ENCODE data around the gene SPTBN5. TPM values are rescaled to one million over a fixed set of nuclear protein-coding genes. Genes with fewer than 3 reads are reported as not detected.

SPTBN5 gene
- total RNA-seq, 2 donors from 2014 or later, result 0.63 to 1.3 TPM

DNA sequence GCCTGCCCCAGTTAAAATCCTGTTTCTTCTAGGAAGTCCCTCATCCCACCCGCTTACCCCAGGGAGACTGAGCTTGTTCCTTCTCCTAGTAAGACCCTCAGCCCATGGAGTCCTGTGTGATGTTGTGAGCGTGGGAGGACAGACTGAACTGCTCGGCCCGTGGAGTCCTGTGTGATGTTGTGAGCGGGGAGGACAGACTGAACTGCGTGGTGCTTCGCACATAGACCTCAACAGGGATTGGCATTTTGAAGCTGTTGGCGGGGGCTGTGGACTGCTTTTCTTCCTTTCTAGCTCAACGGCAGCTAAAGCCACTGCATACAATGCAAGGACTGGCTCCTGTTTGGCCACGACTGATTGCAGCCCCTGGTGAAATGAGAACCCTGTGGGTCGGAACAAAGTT is 1.6 kb upstream of the SPTBN5 start:
- TF ChIP-seq, protein P1, sequence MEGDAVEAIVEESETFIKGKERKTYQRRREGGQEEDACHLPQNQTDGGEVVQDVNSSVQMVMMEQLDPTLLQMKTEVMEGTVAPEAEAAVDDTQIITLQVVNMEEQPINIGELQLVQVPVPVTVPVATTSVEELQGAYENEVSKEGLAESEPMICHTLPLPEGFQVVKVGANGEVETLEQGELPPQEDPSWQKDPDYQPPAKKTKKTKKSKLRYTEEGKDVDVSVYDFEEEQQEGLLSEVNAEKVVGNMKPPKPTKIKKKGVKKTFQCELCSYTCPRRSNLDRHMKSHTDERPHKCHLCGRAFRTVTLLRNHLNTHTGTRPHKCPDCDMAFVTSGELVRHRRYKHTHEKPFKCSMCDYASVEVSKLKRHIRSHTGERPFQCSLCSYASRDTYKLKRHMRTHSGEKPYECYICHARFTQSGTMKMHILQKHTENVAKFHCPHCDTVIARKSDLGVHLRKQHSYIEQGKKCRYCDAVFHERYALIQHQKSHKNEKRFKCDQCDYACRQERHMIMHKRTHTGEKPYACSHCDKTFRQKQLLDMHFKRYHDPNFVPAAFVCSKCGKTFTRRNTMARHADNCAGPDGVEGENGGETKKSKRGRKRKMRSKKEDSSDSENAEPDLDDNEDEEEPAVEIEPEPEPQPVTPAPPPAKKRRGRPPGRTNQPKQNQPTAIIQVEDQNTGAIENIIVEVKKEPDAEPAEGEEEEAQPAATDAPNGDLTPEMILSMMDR (IDR thresholded peaks at IDR 0.05), result no peak

DNA sequence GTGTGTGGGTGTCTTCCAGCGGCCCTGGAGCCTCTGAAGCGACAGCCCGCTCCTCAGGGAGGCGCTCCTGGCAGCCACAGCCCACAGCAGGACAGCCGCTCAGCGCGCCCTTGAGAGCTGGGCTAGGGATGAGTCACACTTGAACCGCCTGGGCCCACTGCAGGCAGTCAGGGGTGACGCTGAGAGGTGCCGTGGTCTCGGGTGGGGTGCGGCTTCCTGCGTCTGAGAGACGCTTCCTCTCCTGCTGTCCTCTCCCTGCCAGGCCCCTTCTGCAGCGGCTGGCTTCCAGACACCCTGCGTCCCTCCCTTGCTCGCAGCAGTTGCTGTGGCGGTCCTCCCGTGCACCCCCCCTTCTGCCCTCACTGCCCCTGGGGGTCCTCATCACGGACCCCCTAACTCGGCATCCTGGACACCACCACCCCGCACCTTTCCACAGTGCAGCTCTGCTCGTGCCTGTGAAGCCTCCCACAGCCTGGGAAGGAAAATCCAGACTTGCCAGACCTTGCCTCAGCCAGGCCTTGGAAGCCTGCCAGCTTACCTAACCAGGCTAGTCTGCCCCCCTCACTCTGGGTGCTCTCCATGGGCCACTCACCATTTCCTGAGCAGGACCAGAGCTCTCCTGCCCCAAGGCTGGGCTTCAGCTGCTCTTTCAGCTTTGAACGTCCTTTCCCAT is 1.1 kb upstream of the SPTBN5 start:
- peaks cover 0 to 36% of the 10 kb centered on the region in 2 donors for H3K4me1 ChIP-seq
- peak overlapping the region; percentile 6 to 37 for H3K4me3 ChIP-seq
- peak; percentile 84 for DNase-seq (ENCODE audit: low spot score)
- TF ChIP-seq, protein P1 (IDR thresholded peaks at IDR 0.05), result peak in 1 of 2 donors; percentile 47
- peaks cover 2% of the 10 kb centered on the region for H3K36me3 ChIP-seq
- H3K27ac ChIP-seq, result peak overlapping the region; percentile 82 to 87
- H3K9me3 ChIP-seq, result no peaks in the 10 kb centered on the region
- no peaks in the 10 kb centered on the region for H3K27me3 ChIP-seq

More for the DNA sequence above, 1.6 kb upstream of the SPTBN5 start:
- H3K36me3 ChIP-seq, result peaks cover 8% of the 10 kb centered on the region
- H3K9me3 ChIP-seq, result no peaks in the 10 kb centered on the region
- H3K27me3 ChIP-seq, result no peaks in the 10 kb centered on the region
- no peak overlapping the region for H3K4me3 ChIP-seq
- DNase-seq (ENCODE audit: low spot score), result no peak
- H3K4me1 ChIP-seq, result peaks cover 0 to 41% of the 10 kb centered on the region in 2 donors
- peak overlapping the region; percentile 82 to 87 for H3K27ac ChIP-seq

DNA sequence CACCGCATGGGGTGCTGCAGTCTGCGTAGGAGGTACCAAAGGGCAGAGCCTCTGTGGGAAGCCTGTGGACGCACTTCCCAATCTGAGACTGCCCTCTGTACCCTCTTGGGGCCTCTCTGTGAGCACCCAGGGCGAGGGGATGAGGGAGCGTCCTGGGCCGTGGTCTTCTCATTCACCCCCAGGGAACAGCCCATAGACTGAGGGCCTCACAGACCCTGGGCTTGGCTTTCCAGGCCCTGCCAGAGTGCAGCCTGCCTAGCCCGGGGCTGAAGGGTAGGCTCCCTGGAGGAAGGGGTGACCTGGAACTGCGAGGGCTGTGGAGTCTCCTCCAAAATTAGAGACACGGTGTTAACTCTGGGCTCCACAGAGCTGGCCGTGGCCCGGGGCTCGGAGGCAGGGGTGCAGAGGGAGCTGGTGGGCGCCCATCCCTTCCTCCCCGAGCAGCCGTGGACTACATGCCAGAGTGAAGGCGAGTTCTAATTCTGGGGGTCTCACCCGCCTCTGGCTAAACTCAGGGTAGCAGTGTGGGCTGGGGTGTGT is 468 bp upstream of the SPTBN5 start:
- H3K4me1 ChIP-seq, result peaks cover 0 to 36% of the 10 kb centered on the region in 2 donors
- H3K36me3 ChIP-seq, result no peaks in the 10 kb centered on the region
- no peaks in the 10 kb centered on the region for H3K9me3 ChIP-seq
- no peaks in the 10 kb centered on the region for H3K27me3 ChIP-seq
- peak overlapping the region; percentile 6 to 37 for H3K4me3 ChIP-seq
- DNase-seq (ENCODE audit: low spot score), result no peak
- peak overlapping the region; percentile 82 to 87 for H3K27ac ChIP-seq
- TF ChIP-seq, protein P1 (IDR thresholded peaks at IDR 0.05), result no peak

DNA sequence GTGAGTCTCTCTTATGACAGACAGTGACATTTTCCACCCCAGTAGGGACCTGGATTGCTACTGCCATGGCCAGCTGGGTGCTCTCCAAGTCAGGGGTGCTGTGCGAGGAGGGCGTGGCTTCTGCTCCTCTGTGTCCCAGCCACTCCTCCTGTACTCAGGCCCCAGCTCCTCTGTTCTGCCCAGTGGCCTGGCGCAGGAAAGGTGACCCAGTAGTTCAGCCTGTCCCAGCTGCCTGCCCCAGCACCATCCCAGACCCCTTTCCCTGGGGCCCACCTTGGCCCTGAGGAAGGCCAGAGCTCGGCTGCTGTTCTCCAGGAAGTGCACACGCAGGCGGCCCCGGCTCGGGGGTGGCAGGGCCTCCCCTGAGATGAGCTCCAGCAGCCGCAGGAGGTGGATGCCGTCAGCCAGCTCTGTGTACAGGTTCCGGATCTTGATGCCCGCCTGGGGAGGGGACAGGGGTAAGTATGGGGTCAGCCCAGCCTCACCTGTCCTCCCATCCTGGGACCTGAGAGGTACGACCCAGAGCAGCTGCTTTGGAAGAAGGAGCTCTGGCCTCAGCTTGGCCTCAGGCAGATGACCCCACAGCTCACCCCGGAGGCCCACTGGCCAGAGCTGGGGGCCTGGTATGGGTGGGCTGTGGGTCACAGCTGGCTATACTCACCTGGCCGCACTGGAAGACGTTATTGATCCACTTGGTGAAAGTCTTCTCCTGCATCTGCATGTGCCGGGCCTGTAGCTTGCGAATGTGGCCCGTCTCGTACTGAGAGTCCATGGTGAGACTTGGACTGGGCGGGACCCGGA is 1.0 kb downstream of the SPTBN5 start:
- TF ChIP-seq, protein P1 (IDR thresholded peaks at IDR 0.05), result no peak
- DNase-seq (ENCODE audit: low spot score), result no peak
- Histone ChIP-seq H3K9me3 (no peaks in the 10 kb centered on the region), H3K27ac (peak overlapping the region; percentile 82 to 87), H3K4me3 (peak overlapping the region; percentile 35 to 46), H3K36me3 (no peaks in the 10 kb centered on the region), H3K4me1 (peaks cover 0 to 36% of the 10 kb centered on the region in 2 donors), H3K27me3 (no peaks in the 10 kb centered on the region)

DNA sequence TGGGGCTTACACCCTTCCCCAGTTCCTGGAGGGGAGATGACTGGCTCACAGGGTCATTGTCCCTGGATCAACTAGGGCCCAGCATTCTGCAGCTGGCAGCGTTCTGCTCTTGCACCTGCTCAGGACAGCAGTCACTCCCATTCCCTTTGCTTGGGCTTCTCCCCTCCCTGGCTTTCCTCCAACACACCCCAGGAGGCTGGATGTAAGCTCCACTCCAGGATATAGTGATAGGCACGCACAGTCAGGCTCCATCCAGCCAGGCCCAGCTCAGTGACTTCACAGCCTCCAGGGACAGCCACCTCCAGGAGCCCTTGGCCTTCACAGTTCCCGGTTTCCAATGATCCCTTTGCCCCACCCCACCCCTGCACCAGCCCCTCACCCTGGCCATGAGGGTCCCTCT is 1.9 kb downstream of the SPTBN5 start:
- H3K36me3 ChIP-seq, result no peaks in the 10 kb centered on the region
- H3K9me3 ChIP-seq, result no peaks in the 10 kb centered on the region
- H3K4me1 ChIP-seq, result peaks cover 0 to 36% of the 10 kb centered on the region in 2 donors
- H3K27me3 ChIP-seq, result no peaks in the 10 kb centered on the region
- TF ChIP-seq, protein P1 (IDR thresholded peaks at IDR 0.05), result no peak
- no peak for DNase-seq (ENCODE audit: low spot score)
- peak overlapping the region in 1 of 2 donors; percentile 46 for H3K4me3 ChIP-seq
- peak overlapping the region; percentile 82 to 87 for H3K27ac ChIP-seq
